Activated CD4-positive, alpha-beta T cell treated with anti-CD3 and anti-CD28 coated beads for 36 hours (primary cell): ENCODE measurements around the gene OVAAL. TPM values are rescaled to one million over a fixed set of nuclear protein-coding genes. Genes with fewer than 3 reads are reported as not detected.

Source experiments
- ATAC-seq: fragments of 200-7000 bp; cut with Tn5 transposase; one replicate; pipeline ENCODE4 v1.10.0; 2021; ENCODE audit warnings: mild to moderate bottlenecking, moderate library complexity
- CTCF ChIA-PET: fragments of 350-600 bp; sonication (Branson Sonifier 250); formaldehyde crosslinking; loops from one replicate; lab custom pipeline; 2021; ENCODE audit warnings: antibody characterized with exemption; lab: Charles Lee
- POLR2A ChIA-PET: fragments of 350-600 bp; sonication (Branson Sonifier 250); formaldehyde crosslinking; loops from one replicate; lab custom pipeline; 2021; ENCODE audit warnings: antibody characterized with exemption, inconsistent platforms; lab: Charles Lee
- DNase-seq: peaks from one replicate; pipeline ENCODE4 v3.0.0-alpha.2; 2020
- H3K27ac Mint-ChIP-seq: one replicate; pipeline ENCODE4 v1.8.0; 2021; ENCODE audit warnings: mixed read lengths
- H3K27me3 Mint-ChIP-seq: one replicate; pipeline ENCODE4 v1.8.0; 2021; ENCODE audit warnings: mixed read lengths
- H3K36me3 Mint-ChIP-seq: one replicate; pipeline ENCODE4 v1.8.0; 2021; ENCODE audit warnings: low read depth, mixed read lengths
- H3K4me1 Mint-ChIP-seq: one replicate; pipeline ENCODE4 v1.8.0; 2021; ENCODE audit warnings: mixed read lengths
- H3K4me3 Mint-ChIP-seq: one replicate; pipeline ENCODE4 v1.8.0; 2021; ENCODE audit warnings: mild to moderate bottlenecking, moderate library complexity, mixed read lengths
- H3K9me3 Mint-ChIP-seq: one replicate; pipeline ENCODE4 v1.8.0; 2021; ENCODE audit warnings: low read depth, mixed read lengths
- intact Hi-C, 2 experiments: fragments of 100-400 bp; cut with DNase I in 1 of 2; cut with micrococcal nuclease in 1 of 2; formaldehyde crosslinking; loops; one replicate each; pipeline versions ENCODE4 v1.14.2 to v1.15.1; 2022 to 2024; cut with DNase I, micrococcal nuclease
- total RNA-seq, 2 experiments: library from RNA; stranded (reverse); gene quantifications; one replicate each; pipeline ENCODE4 v1.2.3, GENCODE V29; 2021

Gene OVAAL
- total RNA-seq, 2 experiments from 2014 or later, result not detected

- no peaks in the 10 kb centered on the region for H3K36me3 Mint-ChIP-seq
- ChIA-PET POLR2A (no interaction called here), CTCF (interaction anchor here (0.6 to 6.9 kb wide), 4 partner anchors 9 to 338 kb away, joined by 3 to 37 read pairs (median 6); no protein-coding TSS in a partner anchor)
- ATAC-seq (no peak), DNase-seq (no peak)
- H3K9me3 Mint-ChIP-seq, result no peaks in the 10 kb centered on the region
- no peak overlapping the region for H3K4me3 Mint-ChIP-seq
- H3K27me3 Mint-ChIP-seq, result peaks cover 4% of the 10 kb centered on the region
- peaks cover 2% of the 10 kb centered on the region for H3K4me1 Mint-ChIP-seq
- intact Hi-C loops, result no loop called here
- no peak overlapping the region for H3K27ac Mint-ChIP-seq
These were observed 33.1 kb upstream of the OVAAL start for GRCh38 chr1:180525715-180526039.

- CTCF ChIA-PET, result interaction anchor here (6.9 kb wide), 1 partner anchor 11 kb away, joined by 37 read pairs; no protein-coding TSS in a partner anchor
- peaks cover 2% of the 10 kb centered on the region for H3K27me3 Mint-ChIP-seq
- ATAC-seq (no peak), DNase-seq (no peak)
- no peaks in the 10 kb centered on the region for H3K36me3 Mint-ChIP-seq
- POLR2A ChIA-PET, result no interaction called here
- peaks cover 2% of the 10 kb centered on the region for H3K4me1 Mint-ChIP-seq
- no peak overlapping the region for H3K27ac Mint-ChIP-seq
- no peak overlapping the region for H3K4me3 Mint-ChIP-seq
- intact Hi-C loops, result no loop called here
- no peaks in the 10 kb centered on the region for H3K9me3 Mint-ChIP-seq
These were observed 31.6 kb upstream of the OVAAL start for GRCh38 chr1:180527101-180527669.

GRCh38 chr1:180528868-180529470 is 29.8 kb upstream of the OVAAL start:
- no peaks in the 10 kb centered on the region for H3K9me3 Mint-ChIP-seq
- no peak overlapping the region for H3K4me3 Mint-ChIP-seq
- POLR2A ChIA-PET, result no interaction called here
- intact Hi-C loops, result no loop called here
- CTCF ChIA-PET, result interaction anchor here (0.6 to 12.2 kb wide), 7 partner anchors 9 to 349 kb away, joined by 3 to 148 read pairs (median 3); no protein-coding TSS in a partner anchor
- no peaks in the 10 kb centered on the region for H3K27me3 Mint-ChIP-seq
- no peak overlapping the region for H3K27ac Mint-ChIP-seq
- DNase-seq, result no peak
- H3K4me1 Mint-ChIP-seq, result peaks cover 2% of the 10 kb centered on the region
- H3K36me3 Mint-ChIP-seq, result no peaks in the 10 kb centered on the region
- no peak for ATAC-seq

- DNase-seq (no peak), ATAC-seq (no peak)
- Mint-ChIP-seq H3K4me1 (peaks cover 2% of the 10 kb centered on the region), H3K4me3 (no peak overlapping the region), H3K36me3 (no peaks in the 10 kb centered on the region), H3K27ac (no peak overlapping the region), H3K9me3 (no peaks in the 10 kb centered on the region), H3K27me3 (no peaks in the 10 kb centered on the region)
- intact Hi-C loops, result loop anchor here (5.0 kb wide), 3 partner anchors 102 to 332 kb away; partner anchors contain the start of gene XPR1 (in 2 of the 2)
- ChIA-PET POLR2A (no interaction called here), CTCF (interaction anchor here (0.7 to 12.2 kb wide), 4 partner anchors 9 to 1491 kb away, joined by 3 to 148 read pairs (median 20); no protein-coding TSS in a partner anchor)
These were observed 28.3 kb upstream of the OVAAL start for GRCh38 chr1:180530501-180530900.

- DNase-seq, result no peak
- Mint-ChIP-seq H3K4me1 (no peaks in the 10 kb centered on the region), H3K9me3 (no peaks in the 10 kb centered on the region), H3K27me3 (peaks cover 4% of the 10 kb centered on the region), H3K27ac (no peak overlapping the region), H3K36me3 (no peaks in the 10 kb centered on the region), H3K4me3 (no peak overlapping the region)
- ATAC-seq, result no peak
- ChIA-PET POLR2A (interaction anchor here (0.5 kb wide), 1 partner anchor 343 kb away, joined by 4 read pairs; no protein-coding TSS in a partner anchor), CTCF (interaction anchor here (0.6 to 12.2 kb wide), 14 partner anchors 8 to 633 kb away, joined by 3 to 148 read pairs (median 3); no protein-coding TSS in a partner anchor)
- intact Hi-C loops, result loop anchor here (1.0 to 5.0 kb wide), 5 partner anchors 99 to 633 kb away; partner anchors contain the start of gene XPR1 (in 2 of the 2)
These were observed 25.9 kb upstream of the OVAAL start for GRCh38 chr1:180532854-180533253.

- DNase-seq (peak; percentile 86), ATAC-seq (peak; percentile 81)
- Mint-ChIP-seq H3K4me3 (no peak overlapping the region), H3K4me1 (no peaks in the 10 kb centered on the region), H3K27ac (no peak overlapping the region), H3K27me3 (peaks cover 4% of the 10 kb centered on the region), H3K9me3 (no peaks in the 10 kb centered on the region), H3K36me3 (no peaks in the 10 kb centered on the region)
- intact Hi-C loops, result loop anchor here (1.0 to 5.0 kb wide), 5 partner anchors 99 to 633 kb away; partner anchors contain the start of gene XPR1 (in 2 of the 2)
- CTCF ChIA-PET, result interaction anchor here (0.6 to 12.2 kb wide), 14 partner anchors 9 to 329 kb away, joined by 3 to 148 read pairs (median 3); no protein-coding TSS in a partner anchor
- POLR2A ChIA-PET, result interaction anchor here (0.5 kb wide), 1 partner anchor 342 kb away, joined by 4 read pairs; no protein-coding TSS in a partner anchor
These were observed 25.3 kb upstream of the OVAAL start for GRCh38 chr1:180533266-180533987.

- DNase-seq (no peak), ATAC-seq (no peak)
- Mint-ChIP-seq H3K27me3 (peaks cover 4% of the 10 kb centered on the region), H3K9me3 (no peaks in the 10 kb centered on the region), H3K27ac (no peak overlapping the region), H3K4me3 (no peak overlapping the region), H3K36me3 (no peaks in the 10 kb centered on the region), H3K4me1 (no peaks in the 10 kb centered on the region)
- intact Hi-C loops, result loop anchor here (5.0 kb wide), 3 partner anchors 98 to 328 kb away; partner anchors contain the start of gene XPR1 (in 2 of the 2)
- POLR2A ChIA-PET, result no interaction called here
- CTCF ChIA-PET, result interaction anchor here (1.3 to 12.2 kb wide), 3 partner anchors 19 to 328 kb away, joined by 3 to 148 read pairs (median 13); no protein-coding TSS in a partner anchor
These were observed 24.6 kb upstream of the OVAAL start for GRCh38 chr1:180534214-180534613.

- CTCF ChIA-PET, result interaction anchor here (0.7 to 12.2 kb wide), 4 partner anchors 18 to 327 kb away, joined by 3 to 148 read pairs (median 4); no protein-coding TSS in a partner anchor
- Mint-ChIP-seq H3K36me3 (no peaks in the 10 kb centered on the region), H3K4me3 (no peak overlapping the region), H3K27me3 (peaks cover 4% of the 10 kb centered on the region), H3K9me3 (no peaks in the 10 kb centered on the region), H3K4me1 (no peaks in the 10 kb centered on the region), H3K27ac (no peak overlapping the region)
- ATAC-seq, result no peak
- no peak for DNase-seq
- intact Hi-C loops, result no loop called here
- POLR2A ChIA-PET, result no interaction called here
These were observed 23.3 kb upstream of the OVAAL start for GRCh38 chr1:180535418-180535999.

- DNase-seq (no peak), ATAC-seq (no peak)
- intact Hi-C loops, result no loop called here
- Mint-ChIP-seq H3K36me3 (no peaks in the 10 kb centered on the region), H3K9me3 (no peaks in the 10 kb centered on the region), H3K27me3 (peaks cover 4% of the 10 kb centered on the region), H3K27ac (no peak overlapping the region), H3K4me3 (no peak overlapping the region), H3K4me1 (no peaks in the 10 kb centered on the region)
- CTCF ChIA-PET, result interaction anchor here (0.6 to 12.2 kb wide), 8 partner anchors 12 to 326 kb away, joined by 3 to 148 read pairs (median 4); no protein-coding TSS in a partner anchor
- POLR2A ChIA-PET, result no interaction called here
These were observed 21.9 kb upstream of the OVAAL start for GRCh38 chr1:180536821-180537372.

- no peak overlapping the region for H3K4me3 Mint-ChIP-seq
- H3K9me3 Mint-ChIP-seq, result no peaks in the 10 kb centered on the region
- DNase-seq (no peak), ATAC-seq (no peak)
- no peaks in the 10 kb centered on the region for H3K4me1 Mint-ChIP-seq
- no peaks in the 10 kb centered on the region for H3K36me3 Mint-ChIP-seq
- ChIA-PET CTCF (interaction anchor here (0.8 to 12.2 kb wide), 6 partner anchors 8 to 833 kb away, joined by 3 to 148 read pairs (median 5); no protein-coding TSS in a partner anchor), POLR2A (no interaction called here)
- H3K27ac Mint-ChIP-seq, result no peak overlapping the region
- H3K27me3 Mint-ChIP-seq, result peaks cover 4% of the 10 kb centered on the region
- intact Hi-C loops, result no loop called here
These were observed 19.6 kb upstream of the OVAAL start for GRCh38 chr1:180539136-180539535.
